PC-3 (cell line): ENCODE data around the gene SMARCA5.

Source experiments
- EZH2 ChIP-seq: fragments of 300-600 bp; sonication (generic); IDR thresholded peaks from one replicate; pipeline ENCODE4 v1.6.1; 2017; ENCODE audit warnings: antibody characterized with exemption, mild to moderate bottlenecking, low read length; ENCODE audit not compliant: unreplicated experiment
- TF ChIP-seq, protein P1 (sequence below): fragments of 300-600 bp; sonication (generic); conservative IDR thresholded peaks from 2 replicates; pipeline ENCODE4 v1.5.1; 2017; ENCODE audit warnings: antibody characterized with exemption, low read depth, mild to moderate bottlenecking, low read length

DNA sequence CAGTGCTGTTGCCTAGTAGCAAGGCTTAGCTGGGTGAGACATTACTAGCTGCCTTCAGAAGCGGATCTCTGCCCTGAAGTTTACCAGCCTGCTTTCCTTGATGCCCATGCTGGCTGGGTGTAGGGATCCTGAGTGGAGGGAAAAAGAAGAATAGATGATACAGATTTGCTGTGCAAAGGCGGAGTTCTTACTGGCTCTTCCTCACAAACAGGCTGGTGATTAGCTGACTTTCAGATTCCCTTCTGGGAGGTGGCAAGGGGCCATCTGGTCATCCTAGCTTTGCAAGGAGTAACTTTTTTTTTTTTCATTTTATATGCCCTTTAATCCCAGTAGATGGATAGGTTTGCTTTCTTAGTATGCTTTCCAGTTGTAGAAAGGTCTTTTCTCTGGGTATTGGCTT is 44.8 kb downstream of the SMARCA5 start:
- TF ChIP-seq, protein P1, sequence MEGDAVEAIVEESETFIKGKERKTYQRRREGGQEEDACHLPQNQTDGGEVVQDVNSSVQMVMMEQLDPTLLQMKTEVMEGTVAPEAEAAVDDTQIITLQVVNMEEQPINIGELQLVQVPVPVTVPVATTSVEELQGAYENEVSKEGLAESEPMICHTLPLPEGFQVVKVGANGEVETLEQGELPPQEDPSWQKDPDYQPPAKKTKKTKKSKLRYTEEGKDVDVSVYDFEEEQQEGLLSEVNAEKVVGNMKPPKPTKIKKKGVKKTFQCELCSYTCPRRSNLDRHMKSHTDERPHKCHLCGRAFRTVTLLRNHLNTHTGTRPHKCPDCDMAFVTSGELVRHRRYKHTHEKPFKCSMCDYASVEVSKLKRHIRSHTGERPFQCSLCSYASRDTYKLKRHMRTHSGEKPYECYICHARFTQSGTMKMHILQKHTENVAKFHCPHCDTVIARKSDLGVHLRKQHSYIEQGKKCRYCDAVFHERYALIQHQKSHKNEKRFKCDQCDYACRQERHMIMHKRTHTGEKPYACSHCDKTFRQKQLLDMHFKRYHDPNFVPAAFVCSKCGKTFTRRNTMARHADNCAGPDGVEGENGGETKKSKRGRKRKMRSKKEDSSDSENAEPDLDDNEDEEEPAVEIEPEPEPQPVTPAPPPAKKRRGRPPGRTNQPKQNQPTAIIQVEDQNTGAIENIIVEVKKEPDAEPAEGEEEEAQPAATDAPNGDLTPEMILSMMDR = no peak
- no peak for TF ChIP-seq EZH2
